ENCODE data around the gene AGO1.
A peak's percentile ranks its signal among the peaks of the same experiment; 100 is the strongest.
"Not testable (repeated sequence)": the region's sequence is repeated elsewhere in the genome, so short reads cannot be mapped to it uniquely, and the experiment has no call there.

The AGO1 gene

GRCh38 chr1:35882945-35883634 lies at the start of gene AGO1:
AGO1 (plus strand) TSS chr1:35883209; CDS start chr1:35883422, 213 bp downstream.
- DNase-seq: peak; percentile 97 to 98

- no peak for DNase-seq
These were observed 49.6 kb upstream of the AGO1 start for GRCh38 chr1:35833395-35833794.

- DNase-seq: no peak
These were observed 48.8 kb upstream of the AGO1 start for GRCh38 chr1:35834218-35834617.

- no peak for DNase-seq
These were observed 47.6 kb upstream of the AGO1 start for GRCh38 chr1:35835398-35835797.

GRCh38 chr1:35836734-35837133 lies 46.3 kb upstream of the AGO1 start:
- DNase-seq: no peak

GRCh38 chr1:35838693-35839245 lies 44.2 kb upstream of the AGO1 start:
- DNase-seq: no peak

- no peak for DNase-seq
These were observed 38.2 kb upstream of the AGO1 start for GRCh38 chr1:35844826-35845225.

- DNase-seq: no peak
These were observed 37.2 kb upstream of the AGO1 start for GRCh38 chr1:35845766-35846165.

GRCh38 chr1:35847935-35848565 lies 35.0 kb upstream of the AGO1 start:
- no peak for DNase-seq

- no peak for DNase-seq
These were observed 33.0 kb upstream of the AGO1 start for GRCh38 chr1:35850051-35850450.

GRCh38 chr1:35850716-35851115 lies 32.3 kb upstream of the AGO1 start:
- no peak for DNase-seq

GRCh38 chr1:35851132-35851869 lies 31.7 kb upstream of the AGO1 start:
- no peak for DNase-seq

GRCh38 chr1:35852241-35852640 lies 30.8 kb upstream of the AGO1 start:
- no peak for DNase-seq

GRCh38 chr1:35854989-35855700 lies 27.9 kb upstream of the AGO1 start:
- no peak for DNase-seq

- no peak for DNase-seq
These were observed 26.0 kb upstream of the AGO1 start for GRCh38 chr1:35856964-35857363.

GRCh38 chr1:35857830-35858229 lies 25.2 kb upstream of the AGO1 start:
- no peak for DNase-seq

GRCh38 chr1:35860696-35861095 lies 22.3 kb upstream of the AGO1 start:
- no peak for DNase-seq

- no peak for DNase-seq
These were observed 19.9 kb upstream of the AGO1 start for GRCh38 chr1:35863136-35863535.

GRCh38 chr1:35863881-35864625 lies 19.0 kb upstream of the AGO1 start:
- DNase-seq: no peak

GRCh38 chr1:35864813-35865212 lies 18.2 kb upstream of the AGO1 start:
- no peak for DNase-seq

GRCh38 chr1:35866991-35867390 lies 16.0 kb upstream of the AGO1 start:
- DNase-seq: no peak

GRCh38 chr1:35869245-35869950 lies 13.6 kb upstream of the AGO1 start:
- DNase-seq: not testable (repeated sequence)

All from CD4-positive, alpha-beta T cell treated with Interferon alpha-2 for 1 hour (primary cell).